Pulmonary artery endothelial cell (primary cell): ENCODE results near the gene ALDH4A1. TPM values are rescaled to one million over a fixed set of nuclear protein-coding genes. Genes with fewer than 3 reads are reported as not detected.
"Not testable (repeated sequence)": the region's sequence is repeated elsewhere in the genome, so short reads cannot be mapped to it uniquely, and the experiment has no call there.

Experiments
- DNase-seq: peaks from one replicate; pipeline ENCODE4 v3.0.0-alpha.2; 2011; ENCODE audit warnings: low read depth, low spot score
- total RNA-seq: library from RNA; depleted of rRNA; stranded (reverse); fragments of >200 nt; gene quantifications from 2 replicates; pipeline ENCODE4 v1.2.3, GENCODE V29; 2014

The ALDH4A1 gene
- total RNA-seq, 1 donor from 2014 or later = 11.8 TPM

- DNase-seq = no peak
Observed at GRCh38 chr1:18858070-18858688, 44.2 kb downstream of the ALDH4A1 start.

- no peak for DNase-seq
Observed at GRCh38 chr1:18856435-18856834, 45.9 kb downstream of the ALDH4A1 start.

GRCh38 chr1:18855573-18855972 lies 46.8 kb downstream of the ALDH4A1 start:
- DNase-seq = no peak

- DNase-seq = no peak
Observed at GRCh38 chr1:18854331-18855025, 47.9 kb downstream of the ALDH4A1 start.

GRCh38 chr1:18852501-18852900 lies 49.9 kb downstream of the ALDH4A1 start:
- DNase-seq = no peak

- DNase-seq = no peak
Observed at GRCh38 chr1:18849261-18849711, 53.1 kb downstream of the ALDH4A1 start.

GRCh38 chr1:18847723-18848122 lies 54.6 kb downstream of the ALDH4A1 start:
- not testable (repeated sequence) for DNase-seq

- no peak for DNase-seq
Observed at GRCh38 chr1:18840145-18840544, 62.2 kb downstream of the ALDH4A1 start.

GRCh38 chr1:18836654-18837053 lies 65.7 kb downstream of the ALDH4A1 start:
- DNase-seq = no peak

- DNase-seq = not testable (repeated sequence)
Observed at GRCh38 chr1:18832319-18832718, 70.0 kb downstream of the ALDH4A1 start.

GRCh38 chr1:18831656-18832055 lies 70.7 kb downstream of the ALDH4A1 start:
- DNase-seq = no peak

GRCh38 chr1:18830596-18830995 lies 71.8 kb downstream of the ALDH4A1 start:
- no peak for DNase-seq

GRCh38 chr1:18829671-18830070 lies 72.7 kb downstream of the ALDH4A1 start:
- no peak for DNase-seq

GRCh38 chr1:18828224-18828623 lies 74.1 kb downstream of the ALDH4A1 start:
- no peak for DNase-seq

- DNase-seq = no peak
Observed at GRCh38 chr1:18823438-18823837, 78.9 kb downstream of the ALDH4A1 start.

Other genes starting within 250 kb of the ALDH4A1 start
- gene TAS1R2, start 42.9 kb downstream of the ALDH4A1 start, total RNA-seq = not detected in 2 replicates
- 23.7 and 24.5 TPM in 2 replicates for gene IFFO2, start 54.1 kb upstream of the ALDH4A1 start, total RNA-seq